ENCODE results near the gene A4GNT. TPM values are rescaled to one million over a fixed set of nuclear protein-coding genes. Genes with fewer than 3 reads are reported as not detected.

A4GNT gene
- total and polyA plus RNA-seq, 2 of the 8 experiments (the other 6 are each of a cell fraction or from before 2014, with no cell fraction given): not detected

DNA sequence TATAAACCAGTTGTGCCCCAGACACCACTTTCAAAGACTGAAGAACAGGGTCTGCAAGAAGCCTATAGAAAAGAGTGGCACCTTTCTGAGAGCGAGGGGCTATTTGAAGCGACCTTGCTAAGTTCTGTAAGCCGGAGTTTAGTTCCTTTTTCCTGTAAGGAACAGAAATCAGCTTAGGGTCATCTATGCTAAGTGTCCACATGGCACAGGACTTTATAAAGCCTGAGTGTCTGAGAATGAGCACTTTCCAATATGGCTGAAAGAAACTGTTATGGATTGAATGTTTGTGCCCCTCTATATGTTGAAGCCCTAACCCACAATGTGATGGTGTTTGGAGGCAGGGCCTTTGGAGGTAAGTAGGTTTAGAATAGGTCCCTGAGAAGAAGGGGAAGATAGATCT is 4.0 kb upstream of the A4GNT start:
- 81% methylated on average over 3 of the region's 3 CpGs; no CpG with 5 or more reads in 1 of the 2 experiments for WGBS, 2 experiments (ENCODE audit: extremely low coverage in 1 of 2, insufficient coverage in 1 of 2, insufficient read length in 1 of 2, insufficient replicate concordance in 2 of 2, low coverage in 1 of 2, low lambda C conversion rate in 2 of 2, missing lambda C conversion rate in 1 of 2)
- Histone ChIP-seq H3K36me3 (ENCODE audit: control insufficient read depth in 2 of 4, insufficient read depth in 4 of 4, low read length in 3 of 4) (no peaks in the 10 kb centered on the region), H3K79me2 (ENCODE audit: control insufficient read depth in 1 of 2, insufficient read depth in 2 of 2, low read length in 2 of 2) (no peaks in the 10 kb centered on the region), H3K4me3 (ENCODE audit: extremely low read depth in 1 of 4, insufficient read depth in 2 of 4, low read depth in 3 of 4, low read length in 4 of 4) (no peak overlapping the region), H2BK12ac (ENCODE audit: low read depth, low read length) (no peak overlapping the region), H2AK5ac (ENCODE audit: low read depth, low read length) (no peak overlapping the region), H3K79me1 (ENCODE audit: low read depth, low read length) (no peaks in the 10 kb centered on the region), H4K5ac (ENCODE audit: insufficient read length, low read depth, low read length) (no peak overlapping the region), H3K56ac (replicated peaks; ENCODE audit: insufficient read length, low read depth, low read length) (no peak overlapping the region), H3K14ac (ENCODE audit: insufficient read length) (no peak overlapping the region), H2AFZ (ENCODE audit: low read length) (no peak overlapping the region), H2BK20ac (ENCODE audit: low read length) (no peak overlapping the region), H3K23ac (ENCODE audit: insufficient read length) (no peak overlapping the region), H3K23me2 (ENCODE audit: low read depth, low read length) (no peaks in the 10 kb centered on the region), H4K91ac (replicated peaks; ENCODE audit: insufficient read length, low read length) (no peak overlapping the region), H3K18ac (ENCODE audit: extremely low read depth, low read length) (no peak overlapping the region), H2BK120ac (replicated peaks; ENCODE audit: low read depth, low read length) (no peak overlapping the region), H3K9me3 (ENCODE audit: insufficient read depth in 2 of 2, low read depth in 1 of 2, low read length in 1 of 2) (no peaks in the 10 kb centered on the region), H3K4me1 (replicated peaks in 1 of 4; ENCODE audit: control insufficient read depth in 3 of 4, insufficient read depth in 4 of 4, low read length in 3 of 4) (no peaks in the 10 kb centered on the region), H3K9ac (replicated peaks in 1 of 4; ENCODE audit: extremely low read depth in 1 of 4, low read depth in 3 of 4, low read length in 3 of 4) (no peak overlapping the region), H4K8ac (ENCODE audit: extremely low read depth, insufficient read depth, low read length) (no peak overlapping the region), H4K20me1 (replicated peaks in 1 of 2; ENCODE audit: control insufficient read depth in 1 of 2, insufficient read depth in 2 of 2, low read length in 2 of 2) (no peaks in the 10 kb centered on the region), H2BK5ac (ENCODE audit: low read depth, low read length) (no peak overlapping the region), H3K4ac (replicated peaks; ENCODE audit: insufficient read length, low read depth, low read length) (no peak overlapping the region), H2BK15ac (ENCODE audit: low read length) (no peak overlapping the region), H3K4me2 (ENCODE audit: insufficient read depth in 1 of 2, low read depth in 2 of 2, low read length in 2 of 2) (no peak overlapping the region), H3K27ac (ENCODE audit: low read depth, low read length) (no peak overlapping the region), H3K27me3 (replicated peaks in 1 of 4; ENCODE audit: control insufficient read depth in 3 of 4, extremely low read depth in 1 of 4, insufficient read depth in 3 of 4, low read length in 3 of 4) (no peaks in the 10 kb centered on the region)
- ChIA-PET POLR2A (ENCODE audit: partially characterized antibody) (no interaction called here), CTCF (ENCODE audit: partially characterized antibody) (interaction anchor here (1.3 kb wide), 1 partner anchor 18 kb away, joined by 4 read pairs; no protein-coding TSS in a partner anchor)
- FAIRE-seq (no peak), DNase-seq (ENCODE audit: low read depth in 1 of 2, low spot score in 2 of 2) (no peak)
- TF ChIP-seq SAP30 (IDR thresholded peaks at IDR 0.05; ENCODE audit: insufficient read depth, insufficient replicate concordance, low read length) (no peak), HDAC2 (IDR thresholded peaks at IDR 0.05; ENCODE audit: borderline replicate concordance in 1 of 2, low read depth in 2 of 2, low read length in 2 of 2) (no peak), CTBP2 (IDR thresholded peaks at IDR 0.05; ENCODE audit: borderline replicate concordance, insufficient read depth, insufficient read length, low read length) (no peak)
- TF ChIP-seq, protein P1, sequence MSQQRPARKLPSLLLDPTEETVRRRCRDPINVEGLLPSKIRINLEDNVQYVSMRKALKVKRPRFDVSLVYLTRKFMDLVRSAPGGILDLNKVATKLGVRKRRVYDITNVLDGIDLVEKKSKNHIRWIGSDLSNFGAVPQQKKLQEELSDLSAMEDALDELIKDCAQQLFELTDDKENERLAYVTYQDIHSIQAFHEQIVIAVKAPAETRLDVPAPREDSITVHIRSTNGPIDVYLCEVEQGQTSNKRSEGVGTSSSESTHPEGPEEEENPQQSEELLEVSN (IDR thresholded peaks at IDR 0.05): no peak

Data from H1 (cell line).